NCI-H146 treated with DMSO at 0.1 percent for 48 hours (cell line): ENCODE data around the gene LHPP.

Source experiments
- DNase-seq: peaks from one replicate; lab custom pipeline; 2025; ENCODE audit not compliant: unreplicated experiment; lab: John Stamatoyannopoulos, UW

LHPP gene

DNA sequence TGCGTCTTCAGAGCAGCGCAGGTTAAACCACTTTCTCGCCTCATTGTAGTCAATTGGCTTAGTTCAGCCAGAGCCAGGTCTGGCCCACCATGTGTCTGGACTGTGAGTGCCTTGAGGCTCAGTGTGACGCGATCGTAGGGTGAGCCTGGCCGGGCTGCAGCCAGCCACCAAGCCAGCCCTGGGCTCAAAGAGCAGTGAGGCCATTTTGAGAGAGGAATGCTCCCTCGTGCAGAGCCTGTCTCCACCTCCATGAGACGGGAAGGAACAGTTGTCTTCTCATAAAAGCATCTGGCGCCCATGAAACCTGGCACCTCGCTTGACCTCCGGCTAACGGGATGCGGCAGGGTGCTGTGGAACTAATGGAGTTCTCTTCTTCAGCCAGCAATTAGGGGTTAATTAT is 34.5 kb downstream of the LHPP start:
- no peak for DNase-seq

DNA sequence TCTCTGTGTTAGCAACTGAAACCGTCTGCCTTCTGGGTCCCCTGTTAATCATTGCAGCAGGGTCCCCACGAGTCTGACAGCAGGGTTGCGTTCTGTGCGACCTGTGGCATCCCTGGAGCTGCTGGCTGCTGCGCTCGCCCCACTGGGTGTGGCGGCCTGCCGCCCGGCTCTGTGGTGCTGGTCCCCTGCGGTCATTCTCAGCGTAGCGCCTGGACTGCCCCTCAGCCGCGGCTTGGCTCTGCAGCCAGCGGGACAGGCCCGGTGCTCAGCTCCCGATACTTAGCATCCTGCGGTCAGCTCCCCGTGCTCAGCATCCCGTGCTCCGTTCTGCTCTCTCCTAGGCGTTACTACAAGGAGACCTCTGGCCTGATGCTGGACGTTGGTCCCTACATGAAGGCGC is 35.0 kb downstream of the LHPP start:
- DNase-seq = no peak

DNA sequence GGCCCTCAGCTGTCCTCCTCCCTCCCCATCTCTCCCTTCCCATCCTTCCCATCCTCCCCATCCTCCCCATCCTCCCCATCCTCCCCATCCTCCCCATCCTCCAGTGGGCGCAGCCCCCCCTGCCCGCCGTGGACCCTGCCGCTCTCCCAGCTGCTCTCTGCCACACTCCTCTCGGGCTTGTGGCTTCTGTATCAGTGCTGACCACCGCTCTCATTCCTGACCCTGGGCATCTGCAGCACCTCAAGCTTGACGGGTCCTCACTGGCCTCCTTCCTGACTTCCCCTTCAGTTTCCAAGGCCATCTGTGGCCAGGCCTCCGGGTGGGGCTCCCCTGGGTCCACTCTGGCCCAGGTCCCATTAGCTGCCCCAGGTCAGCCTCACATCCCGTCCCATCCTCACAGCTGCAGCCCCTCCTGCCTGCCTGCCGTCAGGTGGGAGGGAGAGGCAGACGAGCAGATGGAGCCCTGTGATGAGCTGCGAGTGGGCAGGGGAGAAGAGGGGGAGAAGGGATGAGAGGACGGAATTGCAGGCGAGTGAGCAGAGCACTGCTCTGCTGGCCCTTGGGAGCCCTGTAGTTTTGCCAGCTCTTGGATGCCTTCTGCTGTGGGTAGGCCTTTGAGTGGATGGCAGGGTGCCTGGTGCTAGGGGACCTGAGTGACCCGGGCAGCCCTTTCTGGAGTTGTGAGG is 35.7 kb downstream of the LHPP start:
- DNase-seq = no peak

DNA sequence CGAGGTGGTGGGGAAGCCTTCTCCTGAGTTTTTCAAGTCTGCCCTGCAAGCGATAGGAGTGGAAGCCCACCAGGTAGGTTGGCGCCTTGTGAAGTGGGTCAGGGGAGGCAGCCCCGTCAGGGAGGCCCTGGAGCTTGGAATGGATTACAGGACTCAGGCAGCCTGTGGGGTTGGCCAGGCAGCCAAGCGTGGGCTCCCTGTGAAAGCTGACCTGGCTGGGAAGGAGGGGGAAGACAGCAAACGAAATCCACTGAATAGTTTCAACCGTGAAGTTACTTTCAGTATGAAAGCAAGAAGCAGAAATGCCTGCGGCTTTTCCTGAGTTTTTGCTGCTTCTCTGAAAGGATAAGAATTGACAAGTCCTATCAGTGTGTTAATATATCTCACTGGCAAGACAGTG is 36.4 kb downstream of the LHPP start:
- DNase-seq = no peak

DNA sequence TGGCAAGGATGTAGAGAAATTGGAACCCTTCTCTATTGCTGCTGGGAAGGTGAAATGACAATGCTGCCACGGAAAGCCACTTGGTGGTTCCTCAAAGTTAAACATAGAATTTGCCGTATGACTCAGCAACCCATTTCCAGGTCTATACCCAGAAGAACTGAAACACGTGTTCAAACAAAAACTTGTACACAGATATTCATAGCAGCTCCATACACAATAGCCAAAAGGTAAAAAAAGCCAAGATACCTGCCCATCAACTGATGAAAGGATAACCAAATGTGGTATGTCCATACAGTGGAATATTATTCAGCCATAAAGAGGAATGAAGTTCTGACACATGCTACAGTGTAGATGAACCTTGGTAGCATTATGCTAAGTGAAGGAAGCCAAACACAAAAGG is 39.1 kb downstream of the LHPP start:
- no peak for DNase-seq

DNA sequence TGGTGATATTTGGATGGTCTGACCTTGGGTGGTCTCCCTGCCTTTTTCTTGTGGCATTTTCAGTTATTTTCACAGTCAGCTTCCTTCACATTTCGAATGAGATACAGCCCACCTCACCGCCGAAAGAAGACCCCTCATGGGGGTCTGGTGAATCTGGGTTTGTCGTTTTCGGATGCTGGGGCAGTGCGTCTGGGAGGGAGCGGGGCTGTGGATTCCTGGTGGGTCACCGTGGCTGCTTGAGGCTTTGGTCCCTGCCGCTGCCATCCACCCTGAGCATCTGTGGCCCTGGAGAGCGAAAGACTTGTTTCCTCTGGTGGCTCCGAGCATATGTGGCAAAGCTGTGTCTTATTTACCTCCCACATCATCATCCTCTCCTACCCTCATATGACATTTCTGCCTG is 43.1 kb downstream of the LHPP start:
- no peak for DNase-seq

DNA sequence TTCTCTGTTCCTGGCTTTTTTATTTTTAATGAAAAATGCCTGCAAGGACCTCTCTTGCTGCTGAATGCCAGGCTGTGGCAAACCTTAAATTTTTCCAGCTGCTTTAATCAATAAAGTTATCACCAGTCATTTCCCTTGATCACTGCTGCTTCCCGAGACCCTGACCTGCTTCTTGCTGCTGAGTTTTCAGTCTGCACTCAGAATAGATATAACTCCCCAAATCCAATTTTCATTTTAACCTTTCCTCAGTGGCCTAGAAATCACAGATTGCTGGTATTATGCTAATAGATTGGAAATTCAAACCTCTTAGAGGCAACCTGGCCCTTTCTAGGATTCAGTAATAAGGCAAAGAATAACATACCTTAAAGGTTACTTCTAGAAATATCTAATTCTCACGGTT is 43.7 kb downstream of the LHPP start:
- DNase-seq = no peak

- no peak for DNase-seq
Measured at GRCh38 chr10:124508070-124508667, 46.5 kb downstream of the LHPP start.

GRCh38 chr10:124508907-124509454 is 47.4 kb downstream of the LHPP start:
- no peak for DNase-seq

- no peak for DNase-seq
Measured at GRCh38 chr10:124509880-124510632, 48.4 kb downstream of the LHPP start.

DNA sequence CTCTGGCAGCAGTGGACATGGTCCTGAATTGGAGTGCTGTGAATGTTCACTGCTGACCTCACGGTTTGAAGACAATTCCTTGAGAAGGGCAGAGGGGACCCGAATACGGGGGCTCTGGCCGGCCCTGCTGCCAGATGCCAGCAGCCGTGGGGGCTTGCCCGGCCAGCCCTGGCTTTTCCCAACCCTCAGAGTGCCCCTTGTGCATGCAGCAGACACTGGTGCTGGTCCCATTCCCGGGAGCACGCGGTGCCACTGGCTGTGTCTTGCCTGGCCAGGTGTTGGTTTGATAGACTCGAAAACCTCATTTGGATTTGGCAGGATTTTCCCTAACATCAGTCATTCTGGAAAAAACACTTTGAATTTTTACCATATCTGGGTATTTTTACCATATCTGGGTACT is 49.1 kb downstream of the LHPP start:
- DNase-seq = no peak

DNA sequence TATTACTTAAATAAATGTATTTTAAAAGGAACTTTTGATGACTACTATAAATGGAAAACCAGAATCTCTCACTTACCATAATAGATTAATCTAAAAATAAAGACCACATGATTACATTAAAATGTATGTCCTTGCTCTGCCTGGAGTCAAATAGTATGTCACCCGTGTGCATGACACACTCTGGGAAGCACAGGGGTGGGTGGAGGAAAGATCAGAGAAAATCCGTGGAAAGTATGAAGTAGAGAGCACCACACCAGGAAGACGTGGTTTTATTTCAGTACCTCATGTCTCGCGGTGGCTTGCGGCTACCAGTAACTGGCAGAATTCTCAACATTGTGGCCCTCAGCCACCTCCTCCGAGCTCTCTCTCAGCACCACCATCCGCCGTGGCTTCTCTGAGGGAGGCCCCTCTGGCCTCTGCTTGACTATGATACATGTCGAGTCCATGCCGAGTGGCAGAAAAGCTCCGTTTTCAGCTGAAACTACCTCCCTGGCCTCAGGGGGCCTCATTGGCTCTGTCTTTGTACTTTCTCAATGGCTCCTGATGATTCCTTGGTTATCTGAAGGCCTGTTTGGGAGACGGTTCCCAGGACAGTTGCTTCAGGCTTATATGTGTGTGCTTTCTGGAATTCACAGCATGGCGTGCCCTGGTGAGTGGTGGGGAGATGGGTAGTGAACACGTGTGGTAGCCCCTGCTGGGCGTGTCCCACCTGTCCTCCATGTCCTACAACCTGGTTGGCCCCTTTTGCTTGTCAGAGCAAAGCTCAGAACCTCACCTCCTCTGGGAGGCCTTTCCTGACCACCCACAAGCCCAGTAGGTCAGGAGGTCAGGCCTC is 49.8 kb downstream of the LHPP start:
- DNase-seq = no peak

DNA sequence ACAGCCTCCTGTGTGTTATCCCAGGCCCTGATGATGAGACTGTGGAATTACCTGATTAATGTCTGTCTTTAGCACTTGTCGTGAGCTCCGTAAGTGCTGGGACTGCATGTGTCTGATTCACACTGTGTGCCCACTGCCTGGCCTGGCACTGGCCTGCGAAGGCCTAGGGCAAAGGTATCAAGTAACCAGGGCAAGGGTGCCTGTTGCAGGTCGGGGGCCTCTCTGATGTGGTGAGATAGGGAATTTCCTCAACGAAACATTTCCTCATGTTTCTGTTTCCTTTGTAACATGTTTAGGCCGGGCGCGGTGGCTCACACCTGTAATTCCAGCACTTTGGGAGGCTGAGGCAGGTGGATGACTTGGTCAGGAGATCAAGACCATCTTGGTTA is 50.4 kb downstream of the LHPP start:
- no peak for DNase-seq

DNA sequence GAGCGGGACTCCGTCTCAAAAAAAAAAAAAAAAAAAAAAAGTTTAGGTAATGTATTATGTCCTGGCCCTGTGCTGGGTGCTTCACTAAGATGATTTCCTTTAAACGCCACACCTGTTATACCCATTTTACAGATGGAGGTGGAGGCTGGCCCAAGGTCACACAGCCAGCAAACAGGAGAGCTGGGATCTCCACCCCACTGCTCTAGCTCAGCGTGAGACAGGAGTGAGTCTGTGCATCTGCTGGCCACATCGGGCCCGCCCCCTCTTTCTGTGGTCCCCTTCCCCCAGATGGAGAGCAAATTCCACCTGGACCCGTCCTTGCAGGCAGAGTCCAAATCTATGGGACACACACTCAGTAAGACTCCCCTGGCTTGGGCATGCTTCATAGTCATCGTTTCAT is 51.0 kb downstream of the LHPP start:
- DNase-seq = no peak

GRCh38 chr10:124515244-124515970 is 53.8 kb downstream of the LHPP start:
- DNase-seq = no peak

GRCh38 chr10:124516181-124516580 is 54.6 kb downstream of the LHPP start:
- DNase-seq = no peak

GRCh38 chr10:124516746-124517397 is 55.2 kb downstream of the LHPP start:
- no peak for DNase-seq

DNA sequence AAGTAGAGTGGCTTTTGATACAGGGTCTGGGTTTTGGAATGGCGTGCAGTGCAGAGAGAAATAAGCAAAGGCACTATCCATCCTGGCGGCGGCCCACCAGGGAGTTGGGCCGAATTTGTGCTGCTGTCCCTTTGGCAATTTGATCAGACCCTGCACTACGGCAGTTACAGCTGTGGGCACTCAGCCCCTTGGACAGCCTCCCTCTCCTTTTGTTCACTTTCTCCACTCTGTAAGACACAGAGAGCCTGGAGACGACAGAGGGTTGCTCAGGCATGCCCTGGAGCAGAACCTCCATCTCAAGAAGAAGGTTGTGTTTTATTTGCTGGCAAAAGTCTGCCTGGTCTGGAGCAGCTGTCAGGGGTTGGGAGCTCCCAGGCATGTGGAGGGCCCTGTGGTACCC is 55.8 kb downstream of the LHPP start:
- DNase-seq = no peak

- DNase-seq = no peak
Measured at GRCh38 chr10:124517931-124518330, 56.3 kb downstream of the LHPP start.

- DNase-seq = no peak
Measured at GRCh38 chr10:124518366-124518765, 56.7 kb downstream of the LHPP start.
